Stimulated activated memory B cell treated with anti-CD40 and anti-IgM and Interleukin-4, amounts not matched to agents 10 μg/mL and 1 μg/mL and 100 μg/mL, for 72 hours (primary cell): ENCODE results near the gene UBE2L3.
"Not testable (repeated sequence)": the region's sequence is repeated elsewhere in the genome, so short reads cannot be mapped to it uniquely, and the experiment has no call there.

ENCODE experiments used
- ATAC-seq: fragments of 150-1000 bp; cut with Tn5 transposase; 2 replicates; pipeline ENCODE4 v1.10.0; 2021
- H3K27ac Mint-ChIP-seq: one replicate; pipeline ENCODE4 v1.8.0; 2022; ENCODE audit warnings: mild to moderate bottlenecking, mixed read lengths
- H3K27me3 Mint-ChIP-seq: one replicate; pipeline ENCODE4 v1.8.0; 2022; ENCODE audit warnings: mixed read lengths
- H3K36me3 Mint-ChIP-seq: one replicate; pipeline ENCODE4 v1.8.0; 2022; ENCODE audit warnings: mixed read lengths
- H3K4me1 Mint-ChIP-seq: one replicate; pipeline ENCODE4 v1.8.0; 2022; ENCODE audit warnings: mixed read lengths
- H3K4me3 Mint-ChIP-seq: one replicate; pipeline ENCODE4 v1.8.0; 2022; ENCODE audit warnings: mild to moderate bottlenecking, moderate library complexity, mixed read lengths
- H3K9me3 Mint-ChIP-seq: one replicate; pipeline ENCODE4 v1.8.0; 2022; ENCODE audit warnings: mixed read lengths

Gene UBE2L3

GRCh38 chr22:21567456-21568346, at the start of gene UBE2L3:
UBE2L3 (plus strand) TSS chr22:21567714; CDS start chr22:21567745, 31 bp downstream.
- Mint-ChIP-seq H3K4me3 (peak within 1 kb of the TSS; percentile 91), H3K36me3 (peaks cover 17% of the 10 kb centered on the region), H3K27ac (peak within 1 kb of the TSS; percentile 89), H3K9me3 (no peaks in the 10 kb centered on the region), H3K27me3 (no peaks in the 10 kb centered on the region), H3K4me1 (peaks cover 36% of the 10 kb centered on the region)
- peak; percentile 92 for ATAC-seq

- ATAC-seq, result peak; percentile 31
- H3K4me3 Mint-ChIP-seq, H3K4me1 Mint-ChIP-seq, H3K27me3 Mint-ChIP-seq, H3K36me3 Mint-ChIP-seq, H3K27ac Mint-ChIP-seq, H3K9me3 Mint-ChIP-seq: not testable (repeated sequence)
Measured at GRCh38 chr22:21526705-21527500, 40.6 kb upstream of the UBE2L3 start.

GRCh38 chr22:21531525-21531924, 36.0 kb upstream of the UBE2L3 start:
- not testable (repeated sequence) for H3K9me3 Mint-ChIP-seq, H3K4me1 Mint-ChIP-seq, H3K36me3 Mint-ChIP-seq, ATAC-seq, H3K27ac Mint-ChIP-seq, H3K4me3 Mint-ChIP-seq, H3K27me3 Mint-ChIP-seq

- H3K9me3 Mint-ChIP-seq, H3K36me3 Mint-ChIP-seq, H3K27me3 Mint-ChIP-seq, H3K4me1 Mint-ChIP-seq, H3K27ac Mint-ChIP-seq, H3K4me3 Mint-ChIP-seq: not testable (repeated sequence)
- ATAC-seq, result peak; percentile 27
Measured at GRCh38 chr22:21532863-21533648, 34.5 kb upstream of the UBE2L3 start.

GRCh38 chr22:21539862-21540261, 27.7 kb upstream of the UBE2L3 start:
- not testable (repeated sequence) for ATAC-seq, H3K27ac Mint-ChIP-seq, H3K4me3 Mint-ChIP-seq, H3K4me1 Mint-ChIP-seq, H3K27me3 Mint-ChIP-seq, H3K36me3 Mint-ChIP-seq, H3K9me3 Mint-ChIP-seq

GRCh38 chr22:21544432-21545322, 22.8 kb upstream of the UBE2L3 start:
- not testable (repeated sequence) for H3K36me3 Mint-ChIP-seq, ATAC-seq, H3K27me3 Mint-ChIP-seq, H3K27ac Mint-ChIP-seq, H3K9me3 Mint-ChIP-seq, H3K4me1 Mint-ChIP-seq, H3K4me3 Mint-ChIP-seq

- H3K9me3 Mint-ChIP-seq, H3K4me3 Mint-ChIP-seq, H3K36me3 Mint-ChIP-seq, H3K27me3 Mint-ChIP-seq, H3K27ac Mint-ChIP-seq, H3K4me1 Mint-ChIP-seq: not testable (repeated sequence)
- ATAC-seq, result peak; percentile 39
Measured at GRCh38 chr22:21549558-21549957, 18.0 kb upstream of the UBE2L3 start.

- H3K9me3 Mint-ChIP-seq, H3K27ac Mint-ChIP-seq, H3K36me3 Mint-ChIP-seq, H3K27me3 Mint-ChIP-seq, H3K4me3 Mint-ChIP-seq, H3K4me1 Mint-ChIP-seq: not testable (repeated sequence)
- ATAC-seq, result peak; percentile 93
Measured at GRCh38 chr22:21550008-21550677, 17.4 kb upstream of the UBE2L3 start.

GRCh38 chr22:21550678-21551047, 16.9 kb upstream of the UBE2L3 start:
- H3K27me3 Mint-ChIP-seq, H3K4me3 Mint-ChIP-seq: not testable (repeated sequence)

GRCh38 chr22:21551361-21551760, 16.2 kb upstream of the UBE2L3 start, which contains the start of gene RIMBP3C:
RIMBP3C (minus strand) TSS chr22:21551461; CDS start chr22:21550976, 485 bp downstream.
- H3K4me1 Mint-ChIP-seq, H3K27ac Mint-ChIP-seq, H3K9me3 Mint-ChIP-seq, H3K27me3 Mint-ChIP-seq, H3K36me3 Mint-ChIP-seq, H3K4me3 Mint-ChIP-seq, ATAC-seq: not testable (repeated sequence)

More at GRCh38 chr22:21550678-21551047, 16.9 kb upstream of the UBE2L3 start:
- not testable (repeated sequence) for H3K4me1 Mint-ChIP-seq, H3K36me3 Mint-ChIP-seq, H3K9me3 Mint-ChIP-seq, H3K27ac Mint-ChIP-seq
- peak; percentile 60 for ATAC-seq

- not testable (repeated sequence) for H3K36me3 Mint-ChIP-seq, H3K4me3 Mint-ChIP-seq, H3K27me3 Mint-ChIP-seq, H3K27ac Mint-ChIP-seq, H3K9me3 Mint-ChIP-seq, H3K4me1 Mint-ChIP-seq
- peak; percentile 28 for ATAC-seq
Measured at GRCh38 chr22:21559345-21560125, 8.0 kb upstream of the UBE2L3 start.

- not testable (repeated sequence) for H3K4me1 Mint-ChIP-seq, H3K9me3 Mint-ChIP-seq, ATAC-seq, H3K36me3 Mint-ChIP-seq, H3K4me3 Mint-ChIP-seq, H3K27me3 Mint-ChIP-seq, H3K27ac Mint-ChIP-seq
Measured at GRCh38 chr22:21560657-21561056, 6.9 kb upstream of the UBE2L3 start.

GRCh38 chr22:21563912-21564311, 3.6 kb upstream of the UBE2L3 start:
- no peaks in the 10 kb centered on the region for H3K27me3 Mint-ChIP-seq
- no peaks in the 10 kb centered on the region for H3K9me3 Mint-ChIP-seq
- no peak overlapping the region for H3K4me3 Mint-ChIP-seq
- H3K36me3 Mint-ChIP-seq, result no peaks in the 10 kb centered on the region
- no peak overlapping the region for H3K27ac Mint-ChIP-seq
- no peak for ATAC-seq
- H3K4me1 Mint-ChIP-seq, result peaks cover 7% of the 10 kb centered on the region
